Middle frontal gyrus (tissue), 1 donor: ENCODE results near the gene KRTAP10-2.

ENCODE experiments used
- DNase-seq: peaks from one replicate; pipeline ENCODE4 v3.0.0-alpha.2; 2015; ENCODE audit warnings: low spot score; ENCODE audit errors: extremely low spot score

The KRTAP10-2 gene

GRCh38 chr21:44515359-44516165 lies 35.7 kb downstream of the KRTAP10-2 start:
- no peak for DNase-seq

GRCh38 chr21:44514746-44515358 lies 36.5 kb downstream of the KRTAP10-2 start:
- DNase-seq, result no peak

- no peak for DNase-seq
Measured at GRCh38 chr21:44514218-44514520, 37.1 kb downstream of the KRTAP10-2 start.

GRCh38 chr21:44513389-44514217 lies 37.7 kb downstream of the KRTAP10-2 start:
- no peak for DNase-seq

- DNase-seq, result no peak
Measured at GRCh38 chr21:44512496-44513388, 38.6 kb downstream of the KRTAP10-2 start.

GRCh38 chr21:44511938-44512275 lies 39.4 kb downstream of the KRTAP10-2 start:
- DNase-seq, result no peak

- DNase-seq, result no peak
Measured at GRCh38 chr21:44511219-44511937, 39.9 kb downstream of the KRTAP10-2 start.

- no peak for DNase-seq
Measured at GRCh38 chr21:44510508-44511218, 40.6 kb downstream of the KRTAP10-2 start.

- DNase-seq, result no peak
Measured at GRCh38 chr21:44510109-44510507, 41.2 kb downstream of the KRTAP10-2 start.

GRCh38 chr21:44509539-44509938 lies 41.8 kb downstream of the KRTAP10-2 start:
- no peak for DNase-seq

GRCh38 chr21:44508711-44509445 lies 42.4 kb downstream of the KRTAP10-2 start:
- no peak for DNase-seq

GRCh38 chr21:44508426-44508710 lies 42.9 kb downstream of the KRTAP10-2 start:
- DNase-seq, result no peak

GRCh38 chr21:44507673-44508425 lies 43.5 kb downstream of the KRTAP10-2 start:
- no peak for DNase-seq

GRCh38 chr21:44506279-44507255 lies 44.7 kb downstream of the KRTAP10-2 start:
- no peak for DNase-seq

GRCh38 chr21:44505673-44506278 lies 45.5 kb downstream of the KRTAP10-2 start:
- no peak for DNase-seq

- DNase-seq, result no peak
Measured at GRCh38 chr21:44503901-44504399, 47.4 kb downstream of the KRTAP10-2 start.
